Esophagus squamous epithelium (tissue), 4 donors: ENCODE measurements around the gene MUTYH.

Source experiments
- CTCF ChIP-seq, 6 experiments: fragments of 450-650 bp in 4 of 6; fragments of 200-600 bp in 2 of 6; sonication (generic) in 2 of 6; IDR thresholded peaks; one replicate each; pipeline ENCODE4 v1.5.1; 2016 to 2019; ENCODE audit warnings: antibody characterized with exemption in 6 of 6, mild to moderate bottlenecking in 4 of 6, moderate library complexity in 4 of 6
- POLR2A ChIP-seq, 4 donors: fragments of 450-650 bp; IDR thresholded peaks; one replicate each; pipeline ENCODE4 v1.6.1; 2017; ENCODE audit warnings: antibody characterized with exemption in 4 of 4, mild to moderate bottlenecking in 4 of 4, moderate library complexity in 3 of 4

GRCh38 chr1:45304311-45305081, 35.7 kb downstream of the MUTYH start:
- TF ChIP-seq CTCF (IDR thresholded peaks at IDR 0.05) (no peak), POLR2A (IDR thresholded peaks at IDR 0.05) (no peak)
